ENCODE data around the gene MED16.

The MED16 gene

DNA sequence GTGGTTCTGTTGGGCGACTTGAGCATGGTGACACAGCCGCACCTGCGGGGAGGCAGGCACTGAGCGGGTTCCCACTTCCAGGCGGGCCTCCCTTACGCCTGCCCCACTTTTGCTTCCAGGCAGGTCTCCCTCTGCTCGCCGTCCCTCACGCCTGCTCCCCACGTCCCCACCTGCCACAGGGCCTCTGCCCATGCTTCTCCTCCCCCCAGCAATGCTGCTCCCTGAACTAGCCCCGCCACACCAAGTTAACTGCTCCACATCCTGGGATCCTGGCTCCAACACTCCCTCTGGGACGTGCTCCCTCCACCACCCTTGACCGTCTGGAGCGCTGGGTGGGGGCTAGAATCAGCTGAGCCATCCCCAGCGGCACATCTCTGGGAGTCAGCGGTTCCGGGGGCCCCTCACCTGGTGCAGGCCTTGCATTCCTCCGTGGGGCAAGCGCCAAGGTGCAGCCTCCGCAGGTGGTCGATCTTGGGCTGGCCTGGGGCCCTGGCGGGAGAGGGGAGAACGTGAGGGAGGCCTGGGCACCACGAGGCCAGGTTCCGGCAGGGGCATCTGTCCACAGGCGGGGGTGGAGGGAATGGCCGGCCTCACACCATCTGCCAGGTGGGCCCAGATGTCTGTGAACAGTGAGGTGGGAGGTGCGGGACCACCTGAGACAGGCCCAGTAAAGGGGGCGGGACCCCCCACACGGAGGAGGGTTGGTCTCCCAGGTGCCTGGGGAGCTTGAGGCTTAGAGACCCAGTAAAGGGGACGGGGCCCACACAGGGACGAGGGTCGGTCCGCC, 24.3 kb downstream of the MED16 start:
- TF ChIP-seq TAF1 (IDR thresholded peaks at IDR 0.05; ENCODE audit: borderline replicate concordance, insufficient read depth, low read length), result no peak
- no peak; the same call in 1 of the 2 replicates for TF ChIP-seq POLR2AphosphoS5 (IDR thresholded peaks at IDR 0.05; ENCODE audit: low read depth, low read length)
- no peak for TF ChIP-seq FOXP2 (optimal IDR thresholded peaks at IDR 0.05; ENCODE audit: borderline replicate concordance, extremely low read depth, extremely low read length, insufficient read depth)
- no peak for TF ChIP-seq SIN3A (IDR thresholded peaks at IDR 0.05; ENCODE audit: borderline replicate concordance, insufficient read depth, low read length)
- TF ChIP-seq, protein P1, sequence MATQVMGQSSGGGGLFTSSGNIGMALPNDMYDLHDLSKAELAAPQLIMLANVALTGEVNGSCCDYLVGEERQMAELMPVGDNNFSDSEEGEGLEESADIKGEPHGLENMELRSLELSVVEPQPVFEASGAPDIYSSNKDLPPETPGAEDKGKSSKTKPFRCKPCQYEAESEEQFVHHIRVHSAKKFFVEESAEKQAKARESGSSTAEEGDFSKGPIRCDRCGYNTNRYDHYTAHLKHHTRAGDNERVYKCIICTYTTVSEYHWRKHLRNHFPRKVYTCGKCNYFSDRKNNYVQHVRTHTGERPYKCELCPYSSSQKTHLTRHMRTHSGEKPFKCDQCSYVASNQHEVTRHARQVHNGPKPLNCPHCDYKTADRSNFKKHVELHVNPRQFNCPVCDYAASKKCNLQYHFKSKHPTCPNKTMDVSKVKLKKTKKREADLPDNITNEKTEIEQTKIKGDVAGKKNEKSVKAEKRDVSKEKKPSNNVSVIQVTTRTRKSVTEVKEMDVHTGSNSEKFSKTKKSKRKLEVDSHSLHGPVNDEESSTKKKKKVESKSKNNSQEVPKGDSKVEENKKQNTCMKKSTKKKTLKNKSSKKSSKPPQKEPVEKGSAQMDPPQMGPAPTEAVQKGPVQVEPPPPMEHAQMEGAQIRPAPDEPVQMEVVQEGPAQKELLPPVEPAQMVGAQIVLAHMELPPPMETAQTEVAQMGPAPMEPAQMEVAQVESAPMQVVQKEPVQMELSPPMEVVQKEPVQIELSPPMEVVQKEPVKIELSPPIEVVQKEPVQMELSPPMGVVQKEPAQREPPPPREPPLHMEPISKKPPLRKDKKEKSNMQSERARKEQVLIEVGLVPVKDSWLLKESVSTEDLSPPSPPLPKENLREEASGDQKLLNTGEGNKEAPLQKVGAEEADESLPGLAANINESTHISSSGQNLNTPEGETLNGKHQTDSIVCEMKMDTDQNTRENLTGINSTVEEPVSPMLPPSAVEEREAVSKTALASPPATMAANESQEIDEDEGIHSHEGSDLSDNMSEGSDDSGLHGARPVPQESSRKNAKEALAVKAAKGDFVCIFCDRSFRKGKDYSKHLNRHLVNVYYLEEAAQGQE (IDR thresholded peaks at IDR 0.05; ENCODE audit: insufficient read depth in 1 of 2, low read depth in 2 of 2, low read length in 2 of 2), result no peak

DNA sequence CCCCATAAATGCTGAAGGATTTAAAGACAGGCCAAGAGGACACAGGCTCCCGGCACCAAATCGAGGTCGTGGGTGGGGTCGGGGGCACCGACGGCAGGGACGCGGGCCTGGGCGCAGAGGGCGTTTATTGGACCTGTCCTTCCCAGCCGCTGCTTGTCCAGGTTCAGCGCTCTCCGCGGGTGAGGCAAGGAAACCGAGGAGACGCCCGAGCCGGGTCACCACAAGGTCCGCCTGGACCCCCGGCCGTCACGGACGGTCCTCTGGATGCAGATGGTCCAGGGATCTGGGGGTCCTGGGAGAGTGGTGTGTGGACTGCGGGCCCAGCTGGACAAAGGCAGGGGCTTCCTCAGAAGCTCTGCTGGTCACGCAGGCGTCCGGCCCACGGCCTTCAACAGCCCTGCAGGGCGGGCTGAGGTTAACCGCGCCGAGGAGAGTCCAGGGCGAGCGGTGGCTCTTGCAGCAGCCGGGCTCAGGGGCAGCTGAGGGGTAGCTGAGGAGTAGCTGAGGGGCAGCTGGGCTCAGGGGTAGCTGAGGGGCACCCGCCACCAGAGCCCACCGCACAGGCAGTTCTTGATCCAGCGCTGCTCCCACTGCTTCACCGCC, 25.0 kb downstream of the MED16 start:
- TF ChIP-seq TAF1 (IDR thresholded peaks at IDR 0.05; ENCODE audit: borderline replicate concordance, insufficient read depth, low read length), result no peak
- TF ChIP-seq SIN3A (IDR thresholded peaks at IDR 0.05; ENCODE audit: borderline replicate concordance, insufficient read depth, low read length), result no peak
- TF ChIP-seq POLR2AphosphoS5 (IDR thresholded peaks at IDR 0.05; ENCODE audit: low read depth, low read length), result no peak
- TF ChIP-seq FOXP2 (optimal IDR thresholded peaks at IDR 0.05; ENCODE audit: borderline replicate concordance, extremely low read depth, extremely low read length, insufficient read depth), result no peak
- TF ChIP-seq, protein P1 (IDR thresholded peaks at IDR 0.05; ENCODE audit: insufficient read depth in 1 of 2, low read depth in 2 of 2, low read length in 2 of 2), result no peak

DNA sequence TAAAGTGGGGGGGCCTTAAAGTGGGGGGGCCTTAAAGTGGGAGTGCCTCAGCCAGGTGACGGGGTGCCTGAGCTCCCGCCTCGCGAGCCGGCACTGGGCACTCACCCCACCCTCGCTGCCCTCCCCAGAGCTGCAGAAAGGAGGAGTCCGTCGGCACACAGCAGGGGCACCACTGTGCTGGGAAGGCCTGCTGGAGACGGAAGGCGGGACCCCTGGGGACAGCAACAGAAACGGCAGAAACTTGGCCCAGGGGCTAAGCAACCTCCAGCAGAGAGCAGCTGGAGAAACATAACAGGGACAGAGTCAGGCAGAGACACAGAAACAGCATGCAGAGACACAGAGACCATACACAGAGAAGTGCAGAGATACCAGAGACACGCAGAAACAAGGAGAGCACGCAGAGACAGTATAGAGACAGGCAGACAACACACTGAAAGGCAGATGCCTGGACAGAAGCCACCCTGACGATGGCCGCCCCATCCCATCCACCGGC, 25.6 kb downstream of the MED16 start:
- TF ChIP-seq FOXP2 (optimal IDR thresholded peaks at IDR 0.05; ENCODE audit: borderline replicate concordance, extremely low read depth, extremely low read length, insufficient read depth), result no peak
- TF ChIP-seq POLR2AphosphoS5 (IDR thresholded peaks at IDR 0.05; ENCODE audit: low read depth, low read length), result no peak
- no peak for TF ChIP-seq TAF1 (IDR thresholded peaks at IDR 0.05; ENCODE audit: borderline replicate concordance, insufficient read depth, low read length)
- no peak for TF ChIP-seq SIN3A (IDR thresholded peaks at IDR 0.05; ENCODE audit: borderline replicate concordance, insufficient read depth, low read length)
- TF ChIP-seq, protein P1 (IDR thresholded peaks at IDR 0.05; ENCODE audit: insufficient read depth in 1 of 2, low read depth in 2 of 2, low read length in 2 of 2), result no peak

DNA sequence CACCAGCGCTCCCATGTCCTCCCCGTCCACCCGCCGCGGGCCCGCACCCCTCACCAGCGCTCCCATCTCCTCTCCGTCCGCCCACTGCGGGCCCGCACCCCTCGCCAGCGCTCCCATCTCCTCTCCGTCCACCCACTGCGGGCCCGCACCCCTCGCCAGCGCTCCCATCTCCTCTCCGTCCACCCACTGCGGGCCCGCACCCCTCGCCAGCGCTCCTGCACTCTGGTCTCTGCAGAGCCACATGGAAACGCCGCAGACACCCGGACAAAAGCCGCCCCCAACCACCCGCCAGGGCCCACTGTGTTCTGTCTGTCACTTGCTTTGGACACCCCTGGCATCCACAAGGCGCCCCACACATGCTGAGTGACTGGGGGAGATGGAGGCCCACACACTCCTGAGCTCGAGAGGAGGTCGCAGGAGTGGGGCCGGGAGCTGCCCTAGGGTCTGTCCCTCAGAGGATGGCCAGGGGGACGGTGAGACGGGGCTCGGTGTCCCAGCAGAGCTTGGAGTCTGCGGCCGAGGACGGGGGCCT, 26.2 kb downstream of the MED16 start:
- no peak for TF ChIP-seq FOXP2 (optimal IDR thresholded peaks at IDR 0.05; ENCODE audit: borderline replicate concordance, extremely low read depth, extremely low read length, insufficient read depth)

DNA sequence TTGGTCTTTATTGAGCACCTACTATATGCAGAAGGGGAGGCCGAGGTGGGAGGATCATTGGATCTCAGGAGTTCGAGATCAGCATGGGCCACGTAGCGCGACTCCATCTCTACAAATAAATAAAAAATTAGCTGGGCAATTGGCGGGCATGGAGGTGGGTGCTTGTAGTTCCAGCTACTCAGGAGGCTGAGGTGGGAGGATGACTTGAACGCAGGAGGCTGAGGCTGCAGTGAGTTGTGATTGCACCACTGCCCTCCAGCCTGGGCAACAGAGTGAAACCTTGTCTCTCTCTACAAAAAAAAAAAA, 29.7 kb downstream of the MED16 start:
- TF ChIP-seq POLR2AphosphoS5 (IDR thresholded peaks at IDR 0.05; ENCODE audit: low read depth, low read length) (no peak), TAF1 (IDR thresholded peaks at IDR 0.05; ENCODE audit: borderline replicate concordance, insufficient read depth, low read length) (no peak), FOXP2 (optimal IDR thresholded peaks at IDR 0.05; ENCODE audit: borderline replicate concordance, extremely low read depth, extremely low read length, insufficient read depth) (no peak), SIN3A (IDR thresholded peaks at IDR 0.05; ENCODE audit: borderline replicate concordance, insufficient read depth, low read length) (no peak)
- TF ChIP-seq, protein P1 (IDR thresholded peaks at IDR 0.05; ENCODE audit: insufficient read depth in 1 of 2, low read depth in 2 of 2, low read length in 2 of 2), result no peak

All from PFSK-1 (cell line).